H1 (cell line): Measurements from ENCODE around the gene ZNF831. TPM values are rescaled to one million over a fixed set of nuclear protein-coding genes. Genes with fewer than 3 reads are reported as not detected.

ENCODE experiments used
- CTCF ChIA-PET: fragments of 300-600 bp; sonication (Branson Sonifier 250); formaldehyde crosslinking; loops from one replicate; lab custom pipeline; 2021; ENCODE audit not compliant: partially characterized antibody; lab: Charles Lee
- POLR2A ChIA-PET: fragments of 300-600 bp; sonication (Branson Sonifier 250); formaldehyde crosslinking; loops from one replicate; lab custom pipeline; 2021; ENCODE audit warnings: inconsistent platforms; ENCODE audit not compliant: partially characterized antibody; lab: Charles Lee
- DNase-seq, 2 experiments: peaks; one replicate each; pipeline versions ENCODE4 v3.0.0 to v3.0.0-alpha.2; 2010 to 2022; ENCODE audit warnings: low spot score in 2 of 2, low read depth in 1 of 2, mixed read lengths in 1 of 2
- FAIRE-seq: peaks from 2 replicates; lab custom pipeline; 2011; peaks lifted over from hg19 to GRCh38; lab: Jason Lieb, UNC
- H2AFZ ChIP-seq: 2 replicates; pipeline ENCODE4 v1.8.1; 2012; ENCODE audit warnings: low read length, inconsistent platforms
- H2AK5ac ChIP-seq: 2 replicates; pipeline ENCODE4 v1.6.1; 2013; ENCODE audit warnings: low read depth, low read length
- H2BK120ac ChIP-seq: replicated peaks from 2 replicates; pipeline ENCODE3; 2013; ENCODE audit warnings: low read depth, low read length, inconsistent platforms
- H2BK12ac ChIP-seq: 2 replicates; pipeline ENCODE4 v1.6.1; 2013; ENCODE audit warnings: low read depth, low read length
- H2BK15ac ChIP-seq: 2 replicates; pipeline ENCODE4 v1.6.1; 2013; ENCODE audit warnings: low read length
- H2BK20ac ChIP-seq: 2 replicates; pipeline ENCODE4 v1.6.1; 2013; ENCODE audit warnings: low read length
- H2BK5ac ChIP-seq: 2 replicates; pipeline ENCODE4 v1.6.1; 2013; ENCODE audit warnings: low read depth, low read length
- H3K14ac ChIP-seq: 2 replicates; pipeline ENCODE4 v1.6.1; 2013; ENCODE audit warnings: inconsistent platforms; ENCODE audit not compliant: insufficient read length
- H3K18ac ChIP-seq: 2 replicates; pipeline ENCODE4 v1.6.1; 2013; ENCODE audit warnings: low read length; ENCODE audit errors: extremely low read depth
- H3K23ac ChIP-seq: 2 replicates; pipeline ENCODE4 v1.6.1; 2013; ENCODE audit warnings: inconsistent platforms; ENCODE audit not compliant: insufficient read length
- H3K23me2 ChIP-seq: 2 replicates; pipeline ENCODE4 v1.6.1; 2013; ENCODE audit warnings: low read depth, low read length
- H3K27ac ChIP-seq: 2 replicates; pipeline ENCODE4 v1.6.1; 2011; ENCODE audit warnings: low read depth, low read length, inconsistent platforms
- H3K27me3 ChIP-seq, 4 experiments: replicated peaks in 1 of 4; 1 replicate in 1 of 4; 2 replicates in 3 of 4; pipeline versions ENCODE4 v1.6.1 to v1.8.1; 2011 to 2013; ENCODE audit warnings: low read length in 3 of 4, mild to moderate bottlenecking in 3 of 4, inconsistent platforms in 2 of 4, mixed read lengths in 2 of 4, moderate library complexity in 1 of 4; ENCODE audit not compliant: control insufficient read depth in 3 of 4, insufficient read depth in 3 of 4; ENCODE audit errors: extremely low read depth in 1 of 4
- H3K36me3 ChIP-seq, 4 experiments: 2 replicates each; pipeline versions ENCODE4 v1.6.1 to v1.8.1; 2011 to 2013; ENCODE audit warnings: mild to moderate bottlenecking in 4 of 4, low read length in 3 of 4, moderate library complexity in 2 of 4, control low read depth in 1 of 4, inconsistent platforms in 1 of 4; ENCODE audit not compliant: insufficient read depth in 4 of 4, control insufficient read depth in 2 of 4
- H3K4ac ChIP-seq: replicated peaks from 2 replicates; pipeline ENCODE3; 2013; ENCODE audit warnings: low read length, low read depth, mixed read lengths, inconsistent platforms; ENCODE audit not compliant: insufficient read length
- H3K4me1 ChIP-seq, 4 experiments: replicated peaks in 1 of 4; 1 replicate in 1 of 4; 2 replicates in 3 of 4; pipeline versions ENCODE4 v1.6.1 to v1.8.1; 2011 to 2013; ENCODE audit warnings: low read length in 3 of 4, inconsistent platforms in 2 of 4, mixed read lengths in 1 of 4; ENCODE audit not compliant: insufficient read depth in 4 of 4, control insufficient read depth in 3 of 4
- H3K4me2 ChIP-seq, 2 experiments: 2 replicates each; pipeline versions ENCODE4 v1.6.1 to v1.8.1; 2011 to 2013; ENCODE audit warnings: low read depth in 2 of 2, low read length in 2 of 2, control low read depth in 1 of 2, inconsistent platforms in 1 of 2, mild to moderate bottlenecking in 1 of 2; ENCODE audit not compliant: insufficient read depth in 1 of 2
- H3K4me3 ChIP-seq, 4 experiments: fragments of 200-600, 300-600 bp in 1 of 4; sonication (generic), shearing (Covaris generic), sonication (Bioruptor Twin) in 1 of 4; 2 replicates each; pipeline versions ENCODE4 v1.5.1 to v1.8.1; 2011 to 2016; ENCODE audit warnings: low read length in 4 of 4, low read depth in 3 of 4, control low read depth in 2 of 4, inconsistent platforms in 2 of 4, mild to moderate bottlenecking in 2 of 4, mixed read lengths in 1 of 4, moderate library complexity in 1 of 4; ENCODE audit not compliant: insufficient read depth in 2 of 4; ENCODE audit errors: extremely low read depth in 1 of 4
- H3K56ac ChIP-seq: replicated peaks from 2 replicates; pipeline ENCODE3; 2013; ENCODE audit warnings: low read depth, mild to moderate bottlenecking, mixed read lengths, low read length, inconsistent platforms; ENCODE audit not compliant: insufficient read length
- H3K79me1 ChIP-seq: 2 replicates; pipeline ENCODE4 v1.6.1; 2013; ENCODE audit warnings: low read depth, low read length, control low read depth
- H3K79me2 ChIP-seq, 2 experiments: 2 replicates each; pipeline versions ENCODE4 v1.6.1 to v1.8.1; 2012 to 2013; ENCODE audit warnings: low read length in 2 of 2, mild to moderate bottlenecking in 2 of 2, inconsistent platforms in 1 of 2; ENCODE audit not compliant: insufficient read depth in 2 of 2, control insufficient read depth in 1 of 2
- H3K9ac ChIP-seq, 4 experiments: replicated peaks in 1 of 4; 1 replicate in 1 of 4; 2 replicates in 3 of 4; pipeline versions ENCODE4 v1.6.1 to v1.8.1; 2011 to 2013; ENCODE audit warnings: low read depth in 3 of 4, low read length in 3 of 4, control low read depth in 2 of 4, mild to moderate bottlenecking in 2 of 4, moderate library complexity in 2 of 4, inconsistent platforms in 1 of 4; ENCODE audit errors: extremely low read depth in 1 of 4
- H3K9me3 ChIP-seq, 2 experiments: 2 replicates each; pipeline versions ENCODE4 v1.6.1 to v1.8.1; 2012 to 2013; ENCODE audit warnings: mild to moderate bottlenecking in 2 of 2, moderate library complexity in 2 of 2, control low read depth in 1 of 2, inconsistent platforms in 1 of 2, low read depth in 1 of 2, low read length in 1 of 2, mixed read lengths in 1 of 2; ENCODE audit not compliant: insufficient read depth in 2 of 2
- H4K20me1 ChIP-seq, 2 experiments: replicated peaks in 1 of 2; 2 replicates each; pipeline versions ENCODE3 to v1.8.1; 2011 to 2013; ENCODE audit warnings: inconsistent platforms in 2 of 2, low read length in 2 of 2, mild to moderate bottlenecking in 1 of 2; ENCODE audit not compliant: insufficient read depth in 2 of 2, control insufficient read depth in 1 of 2
- H4K5ac ChIP-seq: 2 replicates; pipeline ENCODE4 v1.6.1; 2013; ENCODE audit warnings: low read length, low read depth, mixed read lengths, inconsistent platforms; ENCODE audit not compliant: insufficient read length
- H4K8ac ChIP-seq: 2 replicates; pipeline ENCODE4 v1.8.0; 2013; ENCODE audit warnings: mild to moderate bottlenecking, moderate library complexity, low read length, inconsistent platforms; ENCODE audit not compliant: insufficient read depth; ENCODE audit errors: extremely low read depth
- H4K91ac ChIP-seq: replicated peaks from 2 replicates; pipeline ENCODE3; 2013; ENCODE audit warnings: low read length, mixed read lengths, inconsistent platforms; ENCODE audit not compliant: insufficient read length
- RNF2 ChIP-seq: fragments of 200-900, 300-1000 bp; sonication (generic); IDR thresholded peaks from 2 replicates; pipeline ENCODE4 v1.7.1; 2016; ENCODE audit warnings: borderline replicate concordance, low read depth, mild to moderate bottlenecking, antibody characterized with exemption, low read length; ENCODE audit not compliant: poor library complexity, severe bottlenecking; ENCODE audit errors: missing control alignments
- TAF7 ChIP-seq: optimal IDR thresholded peaks from 2 replicates; pipeline ENCODE3; 2011; ENCODE audit warnings: low read depth, mild to moderate bottlenecking, inconsistent platforms, low read length, moderate library complexity, borderline replicate concordance
- TCF12 ChIP-seq: IDR thresholded peaks from 2 replicates; pipeline ENCODE4 v1.6.1; 2011; ENCODE audit warnings: low read depth, mild to moderate bottlenecking, low read length
- WGBS, 2 experiments: shearing (Covaris generic) in 1 of 2; methylation state at CpG; one replicate each; pipeline versions ENCODE4 v1.1.6 to v1.1.7; 2013 to 2015; ENCODE audit warnings: low lambda C conversion rate in 2 of 2, mixed read lengths in 2 of 2, inconsistent platforms in 1 of 2, low coverage in 1 of 2, missing lambda C conversion rate in 1 of 2; ENCODE audit not compliant: insufficient replicate concordance in 2 of 2, insufficient coverage in 1 of 2, insufficient read length in 1 of 2; ENCODE audit errors: extremely low coverage in 1 of 2, missing lambda C conversion rate in 1 of 2; 5-methylcytosine and 5-hydroxymethylcytosine counted together
- polyA plus RNA-seq, 7 experiments: library from polyadenylated mRNA; depleted of rRNA in 3 of 7; stranded (reverse) in 5 of 7; unstranded in 2 of 7; fragments of >200 nt in 5 of 7; fragments of 200-250 nt in 2 of 7; gene quantifications; 1 replicate in 5 of 7; 2 replicates in 1 of 7; 4 replicates in 1 of 7; pipeline versions ENCODE4 v1.2.1 to v1.2.3, GENCODE V29; 2011 to 2013; ENCODE audit warnings: missing spikeins in 2 of 7, mixed read lengths in 2 of 7
- total RNA-seq: library from RNA; stranded (reverse); fragmentation: NEBNext Ultra II Directional; extraction: Animal tissue kit (Norgen Biotek cat#: 25700); gene quantifications from 2 replicates; pipeline ENCODE4 v1.2.1, GENCODE V29; 2021

The ZNF831 gene
- total and polyA plus RNA-seq, 2 of the 8 experiments (the other 6 are each of a cell fraction or from before 2014, with no cell fraction given), result not detected

DNA sequence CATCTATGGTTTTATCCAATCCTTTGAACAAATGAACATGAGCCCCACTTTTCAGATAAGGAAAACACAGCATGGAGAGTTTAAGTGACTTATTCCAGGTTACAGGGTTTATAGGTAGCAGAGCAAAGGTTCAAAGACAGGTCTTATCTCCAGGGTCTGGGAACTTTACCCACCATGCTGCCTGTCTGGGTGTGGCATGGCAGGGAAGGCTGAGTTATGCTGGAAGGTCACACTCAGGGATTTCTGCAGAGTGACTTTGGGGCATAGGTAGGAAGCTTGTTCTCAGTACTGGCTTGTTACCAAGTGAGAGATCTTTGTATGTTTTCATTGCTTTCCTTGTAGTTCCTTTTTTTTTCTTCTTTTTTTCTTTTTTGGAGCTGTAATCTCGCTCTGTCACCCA lies 1.8 kb downstream of the ZNF831 start:
- Histone ChIP-seq H3K79me2 (no peaks in the 10 kb centered on the region), H3K36me3 (no peaks in the 10 kb centered on the region), H2BK120ac (no peak overlapping the region), H2BK15ac (no peak overlapping the region), H3K79me1 (no peaks in the 10 kb centered on the region), H3K23me2 (no peaks in the 10 kb centered on the region), H2AK5ac (no peak overlapping the region), H2AFZ (no peak overlapping the region), H3K27ac (no peak overlapping the region), H2BK5ac (no peak overlapping the region), H3K56ac (no peak overlapping the region), H3K9me3 (no peaks in the 10 kb centered on the region), H2BK12ac (no peak overlapping the region), H3K14ac (no peak overlapping the region), H3K18ac (no peak overlapping the region), H2BK20ac (no peak overlapping the region), H4K8ac (no peak overlapping the region), H3K23ac (no peak overlapping the region), H4K91ac (no peak overlapping the region), H3K4me3 (no peak overlapping the region), H3K27me3 (no peaks in the 10 kb centered on the region), H3K9ac (no peak overlapping the region), H4K5ac (no peak overlapping the region), H3K4me1 (no peaks in the 10 kb centered on the region), H3K4me2 (no peak overlapping the region), H3K4ac (no peak overlapping the region), H4K20me1 (no peaks in the 10 kb centered on the region)
- POLR2A ChIA-PET, result no interaction called here
- CTCF ChIA-PET, result interaction anchor here (0.6 to 1.5 kb wide), 7 partner anchors 10 to 296 kb away, joined by 3 read pairs; no protein-coding TSS in a partner anchor
- FAIRE-seq (no peak), DNase-seq (no peak)
- 100% methylated on average over 1 of the region's 1 CpG; no CpG with 5 or more reads in 1 of the 2 experiments for WGBS, 2 experiments
- TF ChIP-seq TCF12 (no peak), TAF7 (no peak), RNF2 (no peak)
